ENCODE measurements around the gene CRYBG2. TPM values are rescaled to one million over a fixed set of nuclear protein-coding genes. Genes with fewer than 3 reads are reported as not detected.

The CRYBG2 gene
- total RNA-seq, 1 experiment from 2014 or later: 6.4 TPM

- TF ChIP-seq, protein P1, sequence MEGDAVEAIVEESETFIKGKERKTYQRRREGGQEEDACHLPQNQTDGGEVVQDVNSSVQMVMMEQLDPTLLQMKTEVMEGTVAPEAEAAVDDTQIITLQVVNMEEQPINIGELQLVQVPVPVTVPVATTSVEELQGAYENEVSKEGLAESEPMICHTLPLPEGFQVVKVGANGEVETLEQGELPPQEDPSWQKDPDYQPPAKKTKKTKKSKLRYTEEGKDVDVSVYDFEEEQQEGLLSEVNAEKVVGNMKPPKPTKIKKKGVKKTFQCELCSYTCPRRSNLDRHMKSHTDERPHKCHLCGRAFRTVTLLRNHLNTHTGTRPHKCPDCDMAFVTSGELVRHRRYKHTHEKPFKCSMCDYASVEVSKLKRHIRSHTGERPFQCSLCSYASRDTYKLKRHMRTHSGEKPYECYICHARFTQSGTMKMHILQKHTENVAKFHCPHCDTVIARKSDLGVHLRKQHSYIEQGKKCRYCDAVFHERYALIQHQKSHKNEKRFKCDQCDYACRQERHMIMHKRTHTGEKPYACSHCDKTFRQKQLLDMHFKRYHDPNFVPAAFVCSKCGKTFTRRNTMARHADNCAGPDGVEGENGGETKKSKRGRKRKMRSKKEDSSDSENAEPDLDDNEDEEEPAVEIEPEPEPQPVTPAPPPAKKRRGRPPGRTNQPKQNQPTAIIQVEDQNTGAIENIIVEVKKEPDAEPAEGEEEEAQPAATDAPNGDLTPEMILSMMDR (IDR thresholded peaks at IDR 0.05; ENCODE audit: unreplicated experiment): no peak
- Mint-ChIP-seq H3K9me3 (ENCODE audit: low read depth, unreplicated experiment) (no peaks in the 10 kb centered on the region), H3K4me1 (ENCODE audit: low read depth, unreplicated experiment) (peaks cover 59% of the 10 kb centered on the region), H3K27ac (ENCODE audit: unreplicated experiment) (peak overlapping the region; percentile 92), H3K36me3 (ENCODE audit: insufficient read depth, unreplicated experiment) (peaks cover 76% of the 10 kb centered on the region), H3K4me3 (ENCODE audit: low read depth, unreplicated experiment) (peak overlapping the region; percentile 81), H3K27me3 (ENCODE audit: unreplicated experiment) (no peaks in the 10 kb centered on the region)
- intact Hi-C loops (cut with micrococcal nuclease; ENCODE audit: unreplicated experiment): no loop called here
- no TSS peak for BruUV-seq (replicated peaks)
- no peak for DNase-seq
- CTCF ChIA-PET: interaction anchor here (0.6 to 0.9 kb wide), 2 partner anchors 8 to 19 kb away, joined by 3 to 4 read pairs; no protein-coding TSS in a partner anchor
Measured at GRCh38 chr1:26280333-26281042, 73.4 kb downstream of the CRYBG2 start.

DNA sequence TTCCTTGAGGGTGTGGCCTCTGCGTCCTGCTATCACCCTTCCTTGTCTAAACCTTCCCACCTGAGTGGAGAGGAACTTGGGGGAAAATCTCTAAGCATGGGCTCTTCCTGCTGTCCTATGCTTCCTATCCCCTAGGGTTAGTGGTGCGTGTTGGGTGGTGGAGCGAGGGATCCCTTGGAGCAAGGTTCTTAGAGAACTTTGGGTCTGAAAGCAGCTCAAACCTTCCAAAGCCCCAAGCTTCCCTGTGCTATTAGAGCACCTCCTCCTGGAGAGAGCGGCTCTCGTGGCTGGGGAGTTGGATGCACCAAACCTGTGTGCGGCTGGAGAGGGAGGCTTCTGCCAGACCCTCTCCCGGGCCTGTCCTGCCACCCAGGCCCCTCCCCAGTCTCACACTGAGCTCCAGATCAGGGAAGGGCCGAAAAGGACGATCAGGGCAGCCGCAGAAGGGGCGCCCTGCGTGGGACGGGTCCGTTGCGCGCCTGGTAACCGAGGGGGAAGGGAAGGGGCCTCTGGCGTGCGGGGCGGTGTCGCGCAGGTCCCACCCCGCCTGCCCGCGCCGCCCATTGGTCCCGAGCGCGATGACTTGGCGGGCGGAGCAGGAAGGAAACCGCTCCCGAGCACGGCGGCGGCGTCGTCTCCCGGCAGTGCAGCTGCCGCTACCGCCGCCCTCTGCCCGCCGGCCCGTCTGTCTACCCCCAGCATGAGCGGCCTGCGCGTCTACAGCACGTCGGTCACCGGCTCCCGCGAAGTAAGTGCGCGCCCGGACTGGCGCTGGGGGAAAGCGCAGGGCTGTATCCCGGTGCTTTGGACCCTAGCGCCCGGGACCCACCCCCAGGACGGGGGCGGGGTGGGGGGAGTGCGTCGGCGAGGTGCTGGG, 74.2 kb downstream of the CRYBG2 start, which contains the start of gene SH3BGRL3:
TSS of gene SH3BGRL3 (plus strand) at position 631 of the 877 bp plus-strand sequence. CDS start at position 701, 70 bp downstream.
- DNase-seq: peak; percentile 82
- no TSS peak for BruUV-seq (replicated peaks)
- H3K4me1 Mint-ChIP-seq (ENCODE audit: low read depth, unreplicated experiment): peaks cover 58% of the 10 kb centered on the region
- H3K36me3 Mint-ChIP-seq (ENCODE audit: insufficient read depth, unreplicated experiment): peaks cover 70% of the 10 kb centered on the region
- H3K27ac Mint-ChIP-seq (ENCODE audit: unreplicated experiment): peak within 1 kb of the TSS; percentile 92
- no peaks in the 10 kb centered on the region for H3K9me3 Mint-ChIP-seq (ENCODE audit: low read depth, unreplicated experiment)
- intact Hi-C loops (cut with micrococcal nuclease; ENCODE audit: unreplicated experiment): loop anchor here (5.0 to 10.0 kb wide), 2 partner anchors 83 to 115 kb away; no protein-coding TSS in a partner anchor
- TF ChIP-seq, protein P1 (IDR thresholded peaks at IDR 0.05; ENCODE audit: unreplicated experiment): no peak
- CTCF ChIA-PET: interaction anchor here (0.5 to 1.2 kb wide), 4 partner anchors 19 to 137 kb away, joined by 3 to 4 read pairs (median 3); no protein-coding TSS in a partner anchor
- peak within 1 kb of the TSS; percentile 81 for H3K4me3 Mint-ChIP-seq (ENCODE audit: low read depth, unreplicated experiment)
- no peaks in the 10 kb centered on the region for H3K27me3 Mint-ChIP-seq (ENCODE audit: unreplicated experiment)

GRCh38 chr1:26278724-26279455, 75.0 kb downstream of the CRYBG2 start:
- Mint-ChIP-seq H3K27ac (ENCODE audit: unreplicated experiment) (peak overlapping the region; percentile 92), H3K9me3 (ENCODE audit: low read depth, unreplicated experiment) (no peaks in the 10 kb centered on the region), H3K4me3 (ENCODE audit: low read depth, unreplicated experiment) (peak overlapping the region; percentile 81), H3K4me1 (ENCODE audit: low read depth, unreplicated experiment) (peaks cover 60% of the 10 kb centered on the region), H3K36me3 (ENCODE audit: insufficient read depth, unreplicated experiment) (peaks cover 73% of the 10 kb centered on the region), H3K27me3 (ENCODE audit: unreplicated experiment) (no peaks in the 10 kb centered on the region)
- intact Hi-C loops (cut with micrococcal nuclease; ENCODE audit: unreplicated experiment): loop anchor here (5.0 to 10.0 kb wide), 2 partner anchors 83 to 116 kb away; no protein-coding TSS in a partner anchor
- TSS peak; percentile 71 for BruUV-seq (replicated peaks)
- DNase-seq: no peak
- CTCF ChIA-PET: interaction anchor here (1.0 to 1.2 kb wide), 2 partner anchors 113 to 138 kb away, joined by 3 read pairs; no protein-coding TSS in a partner anchor
- TF ChIP-seq, protein P1 (IDR thresholded peaks at IDR 0.05; ENCODE audit: unreplicated experiment): no peak

- intact Hi-C loops (cut with micrococcal nuclease; ENCODE audit: unreplicated experiment): loop anchor here (5.0 to 10.0 kb wide), 2 partner anchors 84 to 116 kb away; no protein-coding TSS in a partner anchor
- TF ChIP-seq, protein P1 (IDR thresholded peaks at IDR 0.05; ENCODE audit: unreplicated experiment): no peak
- Mint-ChIP-seq H3K27me3 (ENCODE audit: unreplicated experiment) (no peaks in the 10 kb centered on the region), H3K36me3 (ENCODE audit: insufficient read depth, unreplicated experiment) (peaks cover 68% of the 10 kb centered on the region), H3K4me1 (ENCODE audit: low read depth, unreplicated experiment) (peaks cover 60% of the 10 kb centered on the region), H3K4me3 (ENCODE audit: low read depth, unreplicated experiment) (peak overlapping the region; percentile 38), H3K27ac (ENCODE audit: unreplicated experiment) (peak overlapping the region; percentile 92), H3K9me3 (ENCODE audit: low read depth, unreplicated experiment) (no peaks in the 10 kb centered on the region)
- BruUV-seq (replicated peaks): no TSS peak
- CTCF ChIA-PET: interaction anchor here (0.5 to 1.3 kb wide), 3 partner anchors 21 to 113 kb away, joined by 3 to 6 read pairs (median 3); no protein-coding TSS in a partner anchor
- no peak for DNase-seq
Measured at GRCh38 chr1:26278303-26278702, 75.6 kb downstream of the CRYBG2 start.

All from Calu3 (cell line).